Peyer's patch (tissue), 4 donors: ENCODE measurements around the gene SHC1. TPM values are rescaled to one million over a fixed set of nuclear protein-coding genes. Genes with fewer than 3 reads are reported as not detected.
A peak's percentile ranks its signal among the peaks of the same experiment; 100 is the strongest.

ENCODE experiments used
- DNase-seq, 3 donors: peaks; one replicate each; pipeline ENCODE4 v3.0.0-alpha.2; 2017 to 2019
- H3K27ac ChIP-seq, 4 donors: fragments of 200-600 bp; sonication (generic); one replicate each; pipeline ENCODE4 v1.5.1; 2016 to 2019
- H3K27me3 ChIP-seq, 2 donors: fragments of 200-600 bp; sonication (generic); one replicate each; pipeline ENCODE4 v1.5.1; 2019
- H3K36me3 ChIP-seq, 3 donors: fragments of 200-600 bp; sonication (generic); one replicate each; pipeline ENCODE4 v1.5.1; 2016 to 2019
- H3K4me1 ChIP-seq, 4 donors: fragments of 200-600 bp; sonication (generic); one replicate each; pipeline ENCODE4 v1.5.1; 2016 to 2019
- H3K4me3 ChIP-seq, 4 donors: fragments of 200-600 bp; sonication (generic); 1 replicate in 3 of 4; 2 replicates in 1 of 4; pipeline ENCODE4 v1.5.1; 2016 to 2019; ENCODE audit warnings: mild to moderate bottlenecking in 1 of 4
- H3K9me3 ChIP-seq, 4 donors: fragments of 200-600 bp; sonication (generic); one replicate each; pipeline ENCODE4 v1.5.1; 2016 to 2019; ENCODE audit warnings: mild to moderate bottlenecking in 1 of 4
- CTCF ChIP-seq, 6 experiments: fragments of 450-650 bp in 4 of 6; fragments of 200-600 bp in 2 of 6; sonication (generic) in 1 of 6; IDR thresholded peaks; one replicate each; pipeline ENCODE4 v1.5.1; 2017 to 2019; ENCODE audit warnings: antibody characterized with exemption in 6 of 6, mild to moderate bottlenecking in 3 of 6, moderate library complexity in 1 of 6
- POLR2A ChIP-seq, 2 donors: fragments of 450-650 bp; IDR thresholded peaks; one replicate each; pipeline ENCODE4 v1.5.1; 2017; ENCODE audit warnings: antibody characterized with exemption in 2 of 2, mild to moderate bottlenecking in 2 of 2, moderate library complexity in 2 of 2
- total RNA-seq, 4 donors: library from RNA; depleted of rRNA; stranded (reverse); fragments of >200 nt; gene quantifications; one replicate each; pipeline ENCODE4 v1.1.0, GENCODE V29; 2016

The SHC1 gene
- total RNA-seq, 4 donors from 2014 or later: 56.9 to 150 (median 104) TPM

GRCh38 chr1:154968731-154969130, 1.8 kb downstream of the SHC1 start:
- H3K4me1 ChIP-seq: peaks cover 0 to 39% (median 10%) of the 10 kb centered on the region in 4 donors
- no peaks in the 10 kb centered on the region for H3K27me3 ChIP-seq
- H3K36me3 ChIP-seq: peaks cover 0 to 59% (median 0%) of the 10 kb centered on the region in 3 donors
- peak overlapping the region in 2 of 4 donors; percentile 0 to 24 for H3K27ac ChIP-seq
- H3K4me3 ChIP-seq: no peak overlapping the region
- no peaks in the 10 kb centered on the region for H3K9me3 ChIP-seq
- TF ChIP-seq CTCF (IDR thresholded peaks at IDR 0.05) (no peak), POLR2A (IDR thresholded peaks at IDR 0.05) (no peak)
- DNase-seq: peak in 1 of 3 donors; percentile 24

- DNase-seq: no peak
- H3K36me3 ChIP-seq: peaks cover 0 to 69% (median 0%) of the 10 kb centered on the region in 3 donors
- H3K9me3 ChIP-seq: no peaks in the 10 kb centered on the region
- H3K4me3 ChIP-seq: no peak overlapping the region
- peaks cover 0 to 43% (median 11%) of the 10 kb centered on the region in 4 donors for H3K4me1 ChIP-seq
- H3K27me3 ChIP-seq: no peaks in the 10 kb centered on the region
- H3K27ac ChIP-seq: peak overlapping the region in 1 of 4 donors; percentile 35
- TF ChIP-seq CTCF (IDR thresholded peaks at IDR 0.05) (no peak), POLR2A (IDR thresholded peaks at IDR 0.05) (no peak)
Measured at GRCh38 chr1:154967331-154967950, 3.1 kb downstream of the SHC1 start.

GRCh38 chr1:154966111-154966510, 4.4 kb downstream of the SHC1 start:
- Histone ChIP-seq H3K27me3 (no peaks in the 10 kb centered on the region), H3K27ac (peak overlapping the region in 1 of 4 donors; percentile 10), H3K9me3 (no peaks in the 10 kb centered on the region), H3K4me1 (peaks cover 0 to 32% (median 10%) of the 10 kb centered on the region in 4 donors), H3K4me3 (no peak overlapping the region), H3K36me3 (peaks cover 0 to 69% (median 0%) of the 10 kb centered on the region in 3 donors)
- TF ChIP-seq POLR2A (IDR thresholded peaks at IDR 0.05) (no peak), CTCF (IDR thresholded peaks at IDR 0.05) (no peak)
- DNase-seq: no peak

GRCh38 chr1:154964359-154964758, 6.2 kb downstream of the SHC1 start:
- no peaks in the 10 kb centered on the region for H3K9me3 ChIP-seq
- TF ChIP-seq CTCF (IDR thresholded peaks at IDR 0.05): no peak
- TF ChIP-seq POLR2A (IDR thresholded peaks at IDR 0.05): no peak
- H3K4me1 ChIP-seq: peaks cover 0 to 22% (median 6%) of the 10 kb centered on the region in 4 donors
- no peaks in the 10 kb centered on the region for H3K27me3 ChIP-seq
- H3K36me3 ChIP-seq: peaks cover 0 to 69% (median 0%) of the 10 kb centered on the region in 3 donors
- DNase-seq: no peak
- no peak overlapping the region for H3K4me3 ChIP-seq
- H3K27ac ChIP-seq: no peak overlapping the region

- Histone ChIP-seq H3K4me1 (peaks cover 0 to 20% (median 6%) of the 10 kb centered on the region in 4 donors), H3K4me3 (no peak overlapping the region), H3K36me3 (peaks cover 0 to 70% (median 0%) of the 10 kb centered on the region in 3 donors), H3K9me3 (no peaks in the 10 kb centered on the region), H3K27ac (peak overlapping the region in 1 of 4 donors; percentile 98), H3K27me3 (no peaks in the 10 kb centered on the region)
- no peak for DNase-seq
- TF ChIP-seq CTCF (IDR thresholded peaks at IDR 0.05) (no peak), POLR2A (IDR thresholded peaks at IDR 0.05) (no peak)
Measured at GRCh38 chr1:154963643-154964042, 6.9 kb downstream of the SHC1 start.
